Measurements from ENCODE around the gene PAGR1.

DNA sequence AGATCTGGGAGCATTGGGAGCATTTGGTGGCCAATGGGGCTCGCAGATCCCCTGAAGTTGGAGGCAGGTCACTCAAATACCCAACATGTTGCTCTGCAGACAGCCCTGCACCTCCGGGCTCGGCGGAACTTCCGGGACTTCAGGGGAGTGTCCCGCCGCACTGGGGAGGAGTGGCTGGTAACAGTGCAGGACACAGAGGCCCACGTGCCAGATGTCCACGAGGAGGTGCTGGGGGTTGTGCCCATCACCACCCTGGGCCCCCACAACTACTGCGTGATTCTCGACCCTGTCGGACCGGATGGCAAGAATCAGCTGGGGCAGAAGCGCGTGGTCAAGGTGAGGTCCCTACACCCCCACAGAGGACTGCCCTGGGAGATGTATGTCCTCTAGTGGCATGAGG lies 20.7 kb downstream of the PAGR1 start:
- TF ChIP-seq RAD21 (IDR thresholded peaks at IDR 0.05), result no peak
- TF ChIP-seq, protein P1, sequence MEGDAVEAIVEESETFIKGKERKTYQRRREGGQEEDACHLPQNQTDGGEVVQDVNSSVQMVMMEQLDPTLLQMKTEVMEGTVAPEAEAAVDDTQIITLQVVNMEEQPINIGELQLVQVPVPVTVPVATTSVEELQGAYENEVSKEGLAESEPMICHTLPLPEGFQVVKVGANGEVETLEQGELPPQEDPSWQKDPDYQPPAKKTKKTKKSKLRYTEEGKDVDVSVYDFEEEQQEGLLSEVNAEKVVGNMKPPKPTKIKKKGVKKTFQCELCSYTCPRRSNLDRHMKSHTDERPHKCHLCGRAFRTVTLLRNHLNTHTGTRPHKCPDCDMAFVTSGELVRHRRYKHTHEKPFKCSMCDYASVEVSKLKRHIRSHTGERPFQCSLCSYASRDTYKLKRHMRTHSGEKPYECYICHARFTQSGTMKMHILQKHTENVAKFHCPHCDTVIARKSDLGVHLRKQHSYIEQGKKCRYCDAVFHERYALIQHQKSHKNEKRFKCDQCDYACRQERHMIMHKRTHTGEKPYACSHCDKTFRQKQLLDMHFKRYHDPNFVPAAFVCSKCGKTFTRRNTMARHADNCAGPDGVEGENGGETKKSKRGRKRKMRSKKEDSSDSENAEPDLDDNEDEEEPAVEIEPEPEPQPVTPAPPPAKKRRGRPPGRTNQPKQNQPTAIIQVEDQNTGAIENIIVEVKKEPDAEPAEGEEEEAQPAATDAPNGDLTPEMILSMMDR (IDR thresholded peaks at IDR 0.05; ENCODE audit: low read depth, low read length, missing input control), result no peak
- no peak for TF ChIP-seq JUND (IDR thresholded peaks at IDR 0.05)
- TF ChIP-seq SP1 (IDR thresholded peaks at IDR 0.05), result no peak
- no peak for TF ChIP-seq YY1 (IDR thresholded peaks at IDR 0.05)
- TF ChIP-seq, protein P2, sequence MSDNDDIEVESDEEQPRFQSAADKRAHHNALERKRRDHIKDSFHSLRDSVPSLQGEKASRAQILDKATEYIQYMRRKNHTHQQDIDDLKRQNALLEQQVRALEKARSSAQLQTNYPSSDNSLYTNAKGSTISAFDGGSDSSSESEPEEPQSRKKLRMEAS (IDR thresholded peaks at IDR 0.05), result no peak
- no peak for TF ChIP-seq GABPA (IDR thresholded peaks at IDR 0.05 in 1 of 2, conservative IDR thresholded peaks at IDR 0.05 in 1 of 2)
- TF ChIP-seq, protein P3, sequence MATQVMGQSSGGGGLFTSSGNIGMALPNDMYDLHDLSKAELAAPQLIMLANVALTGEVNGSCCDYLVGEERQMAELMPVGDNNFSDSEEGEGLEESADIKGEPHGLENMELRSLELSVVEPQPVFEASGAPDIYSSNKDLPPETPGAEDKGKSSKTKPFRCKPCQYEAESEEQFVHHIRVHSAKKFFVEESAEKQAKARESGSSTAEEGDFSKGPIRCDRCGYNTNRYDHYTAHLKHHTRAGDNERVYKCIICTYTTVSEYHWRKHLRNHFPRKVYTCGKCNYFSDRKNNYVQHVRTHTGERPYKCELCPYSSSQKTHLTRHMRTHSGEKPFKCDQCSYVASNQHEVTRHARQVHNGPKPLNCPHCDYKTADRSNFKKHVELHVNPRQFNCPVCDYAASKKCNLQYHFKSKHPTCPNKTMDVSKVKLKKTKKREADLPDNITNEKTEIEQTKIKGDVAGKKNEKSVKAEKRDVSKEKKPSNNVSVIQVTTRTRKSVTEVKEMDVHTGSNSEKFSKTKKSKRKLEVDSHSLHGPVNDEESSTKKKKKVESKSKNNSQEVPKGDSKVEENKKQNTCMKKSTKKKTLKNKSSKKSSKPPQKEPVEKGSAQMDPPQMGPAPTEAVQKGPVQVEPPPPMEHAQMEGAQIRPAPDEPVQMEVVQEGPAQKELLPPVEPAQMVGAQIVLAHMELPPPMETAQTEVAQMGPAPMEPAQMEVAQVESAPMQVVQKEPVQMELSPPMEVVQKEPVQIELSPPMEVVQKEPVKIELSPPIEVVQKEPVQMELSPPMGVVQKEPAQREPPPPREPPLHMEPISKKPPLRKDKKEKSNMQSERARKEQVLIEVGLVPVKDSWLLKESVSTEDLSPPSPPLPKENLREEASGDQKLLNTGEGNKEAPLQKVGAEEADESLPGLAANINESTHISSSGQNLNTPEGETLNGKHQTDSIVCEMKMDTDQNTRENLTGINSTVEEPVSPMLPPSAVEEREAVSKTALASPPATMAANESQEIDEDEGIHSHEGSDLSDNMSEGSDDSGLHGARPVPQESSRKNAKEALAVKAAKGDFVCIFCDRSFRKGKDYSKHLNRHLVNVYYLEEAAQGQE (IDR thresholded peaks at IDR 0.05), result no peak
- no peak for TF ChIP-seq TAF1 (conservative IDR thresholded peaks at IDR 0.05)
- TF ChIP-seq, protein P4, sequence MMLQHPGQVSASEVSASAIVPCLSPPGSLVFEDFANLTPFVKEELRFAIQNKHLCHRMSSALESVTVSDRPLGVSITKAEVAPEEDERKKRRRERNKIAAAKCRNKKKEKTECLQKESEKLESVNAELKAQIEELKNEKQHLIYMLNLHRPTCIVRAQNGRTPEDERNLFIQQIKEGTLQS (IDR thresholded peaks at IDR 0.05), result no peak
- no peak for TF ChIP-seq FOXA1 (IDR thresholded peaks at IDR 0.05)
- no peak for TF ChIP-seq EGR1 (IDR thresholded peaks at IDR 0.05; ENCODE audit: low read depth in 2 of 2)
- TF ChIP-seq, protein P5, sequence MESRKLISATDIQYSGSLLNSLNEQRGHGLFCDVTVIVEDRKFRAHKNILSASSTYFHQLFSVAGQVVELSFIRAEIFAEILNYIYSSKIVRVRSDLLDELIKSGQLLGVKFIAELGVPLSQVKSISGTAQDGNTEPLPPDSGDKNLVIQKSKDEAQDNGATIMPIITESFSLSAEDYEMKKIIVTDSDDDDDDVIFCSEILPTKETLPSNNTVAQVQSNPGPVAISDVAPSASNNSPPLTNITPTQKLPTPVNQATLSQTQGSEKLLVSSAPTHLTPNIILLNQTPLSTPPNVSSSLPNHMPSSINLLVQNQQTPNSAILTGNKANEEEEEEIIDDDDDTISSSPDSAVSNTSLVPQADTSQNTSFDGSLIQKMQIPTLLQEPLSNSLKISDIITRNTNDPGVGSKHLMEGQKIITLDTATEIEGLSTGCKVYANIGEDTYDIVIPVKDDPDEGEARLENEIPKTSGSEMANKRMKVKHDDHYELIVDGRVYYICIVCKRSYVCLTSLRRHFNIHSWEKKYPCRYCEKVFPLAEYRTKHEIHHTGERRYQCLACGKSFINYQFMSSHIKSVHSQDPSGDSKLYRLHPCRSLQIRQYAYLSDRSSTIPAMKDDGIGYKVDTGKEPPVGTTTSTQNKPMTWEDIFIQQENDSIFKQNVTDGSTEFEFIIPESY (IDR thresholded peaks at IDR 0.05), result no peak

All from liver (tissue), 3 donors.